ENCODE measurements around the gene DPY30. TPM values are rescaled to one million over a fixed set of nuclear protein-coding genes. Genes with fewer than 3 reads are reported as not detected.
"Not testable (repeated sequence)": the region's sequence is repeated elsewhere in the genome, so short reads cannot be mapped to it uniquely, and the experiment has no call there.

The DPY30 gene
- polyA plus RNA-seq, 2 donors: 77.2 to 115 TPM

DNA sequence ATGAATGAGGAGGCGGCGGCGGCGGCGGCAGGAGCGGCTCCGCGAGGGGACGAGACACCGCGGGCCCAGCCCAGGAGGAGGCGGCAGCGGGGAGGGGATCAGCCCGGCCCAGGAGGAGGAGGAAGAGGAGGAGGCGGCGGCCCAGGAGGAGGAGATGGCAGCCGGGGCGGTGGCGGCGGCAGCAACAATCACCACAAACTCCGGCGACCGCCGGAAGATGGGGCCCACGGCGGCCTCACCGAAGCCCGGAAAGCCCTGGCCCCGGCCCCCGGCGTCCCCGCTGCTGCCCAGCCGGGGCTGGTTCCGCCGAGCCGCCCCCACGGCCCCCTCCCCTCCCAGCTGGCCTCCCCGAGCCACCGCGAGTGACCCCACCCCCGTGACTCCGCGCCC, 29.3 kb downstream of the DPY30 start:
- H3K36me3 ChIP-seq (ENCODE audit: control insufficient read depth in 2 of 2, insufficient read depth in 2 of 2, low read length in 1 of 2); H3K27me3 ChIP-seq (ENCODE audit: control insufficient read depth in 1 of 2, insufficient read depth in 2 of 2, low read length in 2 of 2); H3K4me1 ChIP-seq (ENCODE audit: control insufficient read depth in 2 of 2, insufficient read depth in 2 of 2, low read length in 1 of 2); H3K9me3 ChIP-seq (ENCODE audit: control insufficient read depth in 2 of 2, insufficient read depth in 1 of 2, low read depth in 1 of 2, low read length in 1 of 2): not testable (repeated sequence)
- 0% methylated on average over 28 of the region's 43 CpGs; no CpG with 5 or more reads in 1 of the 2 donors for WGBS, 2 donors
- Histone ChIP-seq H3K27ac (ENCODE audit: low read depth in 2 of 2, low read length in 1 of 2) (peak overlapping the region; percentile 87 to 93), H3K4me3 (ENCODE audit: low read depth in 1 of 2, low read length in 2 of 2) (peak overlapping the region; percentile 85 to 87)

DNA sequence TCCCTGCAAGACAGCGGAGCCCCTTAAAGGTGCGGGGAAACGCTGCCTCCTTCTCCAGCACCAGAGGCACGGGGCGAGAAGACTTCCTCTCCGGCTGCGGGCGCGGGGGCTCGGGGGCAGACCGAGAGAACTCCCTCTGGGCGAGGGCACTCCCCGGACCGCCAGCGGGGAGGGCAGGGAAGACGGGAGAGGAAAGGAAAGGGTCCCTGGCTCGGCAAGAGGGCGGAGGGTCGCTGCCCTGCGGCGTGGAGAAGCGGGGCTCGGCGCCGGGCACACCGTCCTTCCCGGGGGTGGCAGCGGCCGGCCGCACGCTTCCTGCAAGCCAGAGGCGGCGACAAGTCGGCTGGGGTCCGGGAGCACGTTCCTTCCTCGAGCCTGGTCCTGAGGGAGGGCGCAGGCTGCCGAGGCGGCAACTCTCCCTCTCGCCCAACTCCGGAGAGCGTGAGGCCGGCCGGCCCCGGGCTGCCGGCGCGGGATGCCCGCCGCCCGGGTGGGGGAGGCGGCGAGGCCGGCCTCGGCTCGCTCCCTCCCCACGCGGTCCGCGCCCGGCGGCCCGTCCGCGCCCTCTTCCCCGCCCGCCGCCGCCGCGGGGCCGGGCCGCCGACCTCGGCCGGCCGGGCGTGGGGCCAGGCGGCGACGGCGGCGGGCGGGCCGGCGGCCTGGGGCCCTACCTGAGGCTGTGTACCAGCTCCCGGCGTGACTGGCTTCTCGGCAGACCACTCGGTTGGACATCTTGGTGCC, 29.9 kb downstream of the DPY30 start:
- H3K36me3 ChIP-seq (ENCODE audit: control insufficient read depth in 2 of 2, insufficient read depth in 2 of 2, low read length in 1 of 2): no peaks in the 10 kb centered on the region
- H3K9me3 ChIP-seq (ENCODE audit: control insufficient read depth in 2 of 2, insufficient read depth in 1 of 2, low read depth in 1 of 2, low read length in 1 of 2): no peaks in the 10 kb centered on the region
- H3K4me1 ChIP-seq (ENCODE audit: control insufficient read depth in 2 of 2, insufficient read depth in 2 of 2, low read length in 1 of 2): no peaks in the 10 kb centered on the region
- WGBS, 2 donors: 1% methylated on average over 71 to 91 of the region's 91 CpGs
- H3K4me3 ChIP-seq (ENCODE audit: low read depth in 1 of 2, low read length in 2 of 2): peak overlapping the region; percentile 85 to 87
- H3K27ac ChIP-seq (ENCODE audit: low read depth in 2 of 2, low read length in 1 of 2): peak overlapping the region; percentile 71 to 93
- no peaks in the 10 kb centered on the region for H3K27me3 ChIP-seq (ENCODE audit: control insufficient read depth in 1 of 2, insufficient read depth in 2 of 2, low read length in 2 of 2)

DNA sequence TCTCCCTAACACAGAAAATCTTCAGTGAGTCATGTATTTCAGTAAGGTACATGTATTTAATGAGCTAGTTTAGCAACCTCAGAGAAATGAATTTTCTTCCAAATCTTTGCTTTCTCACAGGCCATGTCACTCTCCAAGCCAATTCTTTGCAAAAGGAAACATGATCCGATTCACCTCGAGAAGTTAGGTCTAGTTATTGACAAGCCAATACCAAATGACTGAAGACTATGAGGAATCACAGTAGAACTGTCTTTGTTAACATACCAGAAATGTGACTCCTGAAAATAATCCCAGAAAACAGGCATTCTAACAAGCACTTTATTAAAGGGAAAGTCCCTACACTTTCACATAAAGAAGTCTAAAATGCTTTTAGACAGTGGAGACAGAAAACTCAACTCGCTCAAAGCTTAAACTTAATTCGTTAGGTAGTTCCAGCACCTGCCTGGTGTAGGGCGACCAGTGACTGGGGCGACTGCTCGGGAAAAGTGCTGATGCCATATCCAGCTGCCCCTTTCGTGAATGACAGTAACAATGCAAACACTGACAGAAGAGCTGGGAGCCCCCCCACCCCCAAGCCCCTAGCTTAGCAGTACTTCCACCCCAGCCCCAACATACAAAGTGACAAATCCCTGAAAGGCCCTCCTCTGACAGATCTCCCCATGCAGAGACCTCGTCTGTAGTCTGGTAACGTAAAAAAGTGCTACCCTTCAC, 30.6 kb downstream of the DPY30 start:
- Histone ChIP-seq H3K9me3 (ENCODE audit: control insufficient read depth in 2 of 2, insufficient read depth in 1 of 2, low read depth in 1 of 2, low read length in 1 of 2) (no peaks in the 10 kb centered on the region), H3K27ac (ENCODE audit: low read depth in 2 of 2, low read length in 1 of 2) (peak overlapping the region; percentile 71 to 93), H3K4me1 (ENCODE audit: control insufficient read depth in 2 of 2, insufficient read depth in 2 of 2, low read length in 1 of 2) (no peaks in the 10 kb centered on the region), H3K27me3 (ENCODE audit: control insufficient read depth in 1 of 2, insufficient read depth in 2 of 2, low read length in 2 of 2) (no peaks in the 10 kb centered on the region), H3K4me3 (ENCODE audit: low read depth in 1 of 2, low read length in 2 of 2) (peak overlapping the region; percentile 85 to 87), H3K36me3 (ENCODE audit: control insufficient read depth in 2 of 2, insufficient read depth in 2 of 2, low read length in 1 of 2) (no peaks in the 10 kb centered on the region)
- 0 to 1% methylated on average over 10 of the region's 10 CpGs for WGBS, 2 donors

DNA sequence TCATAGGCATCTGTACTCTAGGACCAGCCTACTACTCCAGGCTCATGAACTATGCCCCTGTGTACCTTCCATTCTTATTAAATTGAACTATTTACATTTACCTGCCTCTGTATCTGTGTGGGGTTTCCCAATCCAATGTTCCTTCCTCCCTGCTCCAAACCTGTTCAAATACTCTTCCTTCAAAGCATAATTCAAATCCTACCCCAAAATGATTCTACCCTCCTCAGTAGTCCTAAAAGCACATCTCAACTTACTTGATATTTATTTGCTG, 32.5 kb downstream of the DPY30 start:
- Histone ChIP-seq H3K4me3 (ENCODE audit: low read depth in 1 of 2, low read length in 2 of 2) (no peak overlapping the region), H3K27me3 (ENCODE audit: control insufficient read depth in 1 of 2, insufficient read depth in 2 of 2, low read length in 2 of 2) (no peaks in the 10 kb centered on the region), H3K27ac (ENCODE audit: low read depth in 2 of 2, low read length in 1 of 2) (no peak overlapping the region), H3K36me3 (ENCODE audit: control insufficient read depth in 2 of 2, insufficient read depth in 2 of 2, low read length in 1 of 2) (no peaks in the 10 kb centered on the region), H3K4me1 (ENCODE audit: control insufficient read depth in 2 of 2, insufficient read depth in 2 of 2, low read length in 1 of 2) (no peaks in the 10 kb centered on the region), H3K9me3 (ENCODE audit: control insufficient read depth in 2 of 2, insufficient read depth in 1 of 2, low read depth in 1 of 2, low read length in 1 of 2) (no peaks in the 10 kb centered on the region)

DNA sequence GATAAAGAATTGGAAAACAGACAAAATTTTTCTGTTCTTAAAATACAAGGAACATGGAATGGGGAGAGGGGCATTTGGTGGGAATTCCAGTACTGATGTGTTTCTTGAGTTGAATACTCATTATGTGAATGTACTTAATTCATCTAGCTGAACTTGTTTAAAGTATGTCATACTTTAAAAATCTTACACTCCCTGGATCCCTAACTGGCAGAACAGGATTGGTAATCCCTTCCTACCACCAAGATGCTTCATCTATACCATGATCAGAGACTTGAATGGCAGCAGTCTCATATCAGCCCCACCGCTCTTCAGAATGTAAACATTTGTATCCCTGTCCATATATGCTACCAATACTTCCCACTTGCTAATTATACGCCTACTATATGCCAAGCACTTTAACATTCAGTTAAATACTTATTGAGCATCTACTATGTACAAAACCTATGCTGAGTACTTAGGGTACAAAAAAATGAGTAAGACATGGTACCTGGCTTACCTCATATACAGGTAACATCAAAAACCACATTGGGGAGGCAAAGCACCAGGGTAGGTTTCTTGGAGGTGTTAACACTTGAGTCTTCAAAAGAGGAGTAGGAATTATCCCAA, 34.1 kb downstream of the DPY30 start:
- WGBS, 2 donors: 86 to 89% methylated on average over 2 of the region's 2 CpGs
- no peaks in the 10 kb centered on the region for H3K4me1 ChIP-seq (ENCODE audit: control insufficient read depth in 2 of 2, insufficient read depth in 2 of 2, low read length in 1 of 2)

DNA sequence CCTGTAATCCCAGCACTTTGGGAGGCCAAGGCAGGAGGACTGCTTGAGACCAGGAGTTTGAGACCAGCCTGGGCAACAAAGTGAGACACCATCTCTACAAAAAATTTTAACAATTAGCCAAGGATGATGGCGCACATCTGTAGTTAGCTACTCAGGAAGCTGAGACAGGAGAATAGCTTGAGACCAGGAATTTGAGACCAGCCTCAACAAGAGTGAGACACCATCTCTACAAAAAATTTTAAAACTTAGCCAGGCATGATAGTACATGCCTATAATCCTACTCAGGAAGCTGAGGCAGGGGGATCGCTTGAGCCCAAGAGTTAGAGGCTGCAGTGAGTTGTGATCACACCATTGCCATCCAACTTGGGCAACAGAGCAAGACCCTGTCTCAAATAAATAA, 35.8 kb downstream of the DPY30 start:
- H3K4me1 ChIP-seq (ENCODE audit: control insufficient read depth in 2 of 2, insufficient read depth in 2 of 2, low read length in 1 of 2): peaks cover 0 to 3% of the 10 kb centered on the region in 2 donors
- no peak overlapping the region for H3K4me3 ChIP-seq (ENCODE audit: low read depth in 1 of 2, low read length in 2 of 2)
- 66 to 69% methylated on average over 2 of the region's 2 CpGs for WGBS, 2 donors
- no peak overlapping the region for H3K27ac ChIP-seq (ENCODE audit: low read depth in 2 of 2, low read length in 1 of 2)
- no peaks in the 10 kb centered on the region for H3K27me3 ChIP-seq (ENCODE audit: control insufficient read depth in 1 of 2, insufficient read depth in 2 of 2, low read length in 2 of 2)
- H3K36me3 ChIP-seq (ENCODE audit: control insufficient read depth in 2 of 2, insufficient read depth in 2 of 2, low read length in 1 of 2): no peaks in the 10 kb centered on the region
- H3K9me3 ChIP-seq (ENCODE audit: control insufficient read depth in 2 of 2, insufficient read depth in 1 of 2, low read depth in 1 of 2, low read length in 1 of 2): no peaks in the 10 kb centered on the region

More for the DNA sequence above, 34.1 kb downstream of the DPY30 start:
- Histone ChIP-seq H3K4me3 (ENCODE audit: low read depth in 1 of 2, low read length in 2 of 2) (peak overlapping the region in 1 of 2 donors; percentile 15), H3K9me3 (ENCODE audit: control insufficient read depth in 2 of 2, insufficient read depth in 1 of 2, low read depth in 1 of 2, low read length in 1 of 2) (no peaks in the 10 kb centered on the region), H3K36me3 (ENCODE audit: control insufficient read depth in 2 of 2, insufficient read depth in 2 of 2, low read length in 1 of 2) (no peaks in the 10 kb centered on the region), H3K27ac (ENCODE audit: low read depth in 2 of 2, low read length in 1 of 2) (peak overlapping the region in 1 of 2 donors; percentile 76), H3K27me3 (ENCODE audit: control insufficient read depth in 1 of 2, insufficient read depth in 2 of 2, low read length in 2 of 2) (no peaks in the 10 kb centered on the region)

DNA sequence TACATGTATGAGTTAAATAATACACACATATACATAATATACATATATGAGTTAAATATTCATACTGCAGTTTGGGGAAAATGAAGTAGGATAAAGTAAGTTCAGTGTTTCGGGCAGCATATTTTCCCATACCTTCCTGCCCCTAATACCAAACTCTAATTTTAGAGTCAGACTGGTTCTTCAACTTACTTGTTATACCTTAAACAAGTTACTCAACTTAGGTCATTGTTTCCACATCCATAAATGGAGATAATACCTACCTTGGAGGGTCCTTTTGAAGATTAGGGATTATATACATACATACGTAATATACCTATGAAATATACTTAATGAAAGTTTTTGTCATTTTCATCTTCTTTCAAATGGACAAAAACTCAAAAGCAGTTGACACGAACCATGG, 37.2 kb downstream of the DPY30 start:
- Histone ChIP-seq H3K27me3 (ENCODE audit: control insufficient read depth in 1 of 2, insufficient read depth in 2 of 2, low read length in 2 of 2) (no peaks in the 10 kb centered on the region), H3K4me1 (ENCODE audit: control insufficient read depth in 2 of 2, insufficient read depth in 2 of 2, low read length in 1 of 2) (peaks cover 0 to 3% of the 10 kb centered on the region in 2 donors)
- WGBS, 2 donors: 75 to 77% methylated on average over 3 of the region's 3 CpGs

DNA sequence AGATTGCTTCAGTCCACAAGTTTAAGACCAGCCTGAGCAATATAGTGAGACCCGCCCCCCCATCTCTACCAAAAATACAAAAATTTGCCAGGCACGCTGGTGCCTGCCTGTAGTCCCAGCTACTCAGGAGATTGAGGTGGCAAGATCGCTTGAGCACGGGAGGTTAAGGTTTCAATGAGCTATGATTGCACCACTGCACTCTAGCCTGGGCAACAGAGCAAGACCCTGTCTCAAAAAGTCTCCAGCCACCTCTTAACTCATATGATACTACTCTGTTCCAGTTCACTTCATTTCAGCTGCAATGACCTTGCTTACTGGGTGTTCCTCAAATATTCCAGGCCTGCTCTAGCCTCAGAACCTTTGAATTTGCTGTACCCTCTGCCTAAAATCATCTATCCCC, 40.2 kb downstream of the DPY30 start:
- Histone ChIP-seq H3K4me1 (ENCODE audit: control insufficient read depth in 2 of 2, insufficient read depth in 2 of 2, low read length in 1 of 2) (peaks cover 0 to 3% of the 10 kb centered on the region in 2 donors), H3K27ac (ENCODE audit: low read depth in 2 of 2, low read length in 1 of 2) (no peak overlapping the region), H3K9me3 (ENCODE audit: control insufficient read depth in 2 of 2, insufficient read depth in 1 of 2, low read depth in 1 of 2, low read length in 1 of 2) (no peaks in the 10 kb centered on the region), H3K36me3 (ENCODE audit: control insufficient read depth in 2 of 2, insufficient read depth in 2 of 2, low read length in 1 of 2) (no peaks in the 10 kb centered on the region), H3K4me3 (ENCODE audit: low read depth in 1 of 2, low read length in 2 of 2) (no peak overlapping the region), H3K27me3 (ENCODE audit: control insufficient read depth in 1 of 2, insufficient read depth in 2 of 2, low read length in 2 of 2) (no peaks in the 10 kb centered on the region)
- 97 to 98% methylated on average over 4 of the region's 4 CpGs for WGBS, 2 donors

More for the DNA sequence above, 37.2 kb downstream of the DPY30 start:
- Histone ChIP-seq H3K4me3 (ENCODE audit: low read depth in 1 of 2, low read length in 2 of 2) (no peak overlapping the region), H3K9me3 (ENCODE audit: control insufficient read depth in 2 of 2, insufficient read depth in 1 of 2, low read depth in 1 of 2, low read length in 1 of 2) (no peaks in the 10 kb centered on the region), H3K27ac (ENCODE audit: low read depth in 2 of 2, low read length in 1 of 2) (no peak overlapping the region), H3K36me3 (ENCODE audit: control insufficient read depth in 2 of 2, insufficient read depth in 2 of 2, low read length in 1 of 2) (no peaks in the 10 kb centered on the region)

DNA sequence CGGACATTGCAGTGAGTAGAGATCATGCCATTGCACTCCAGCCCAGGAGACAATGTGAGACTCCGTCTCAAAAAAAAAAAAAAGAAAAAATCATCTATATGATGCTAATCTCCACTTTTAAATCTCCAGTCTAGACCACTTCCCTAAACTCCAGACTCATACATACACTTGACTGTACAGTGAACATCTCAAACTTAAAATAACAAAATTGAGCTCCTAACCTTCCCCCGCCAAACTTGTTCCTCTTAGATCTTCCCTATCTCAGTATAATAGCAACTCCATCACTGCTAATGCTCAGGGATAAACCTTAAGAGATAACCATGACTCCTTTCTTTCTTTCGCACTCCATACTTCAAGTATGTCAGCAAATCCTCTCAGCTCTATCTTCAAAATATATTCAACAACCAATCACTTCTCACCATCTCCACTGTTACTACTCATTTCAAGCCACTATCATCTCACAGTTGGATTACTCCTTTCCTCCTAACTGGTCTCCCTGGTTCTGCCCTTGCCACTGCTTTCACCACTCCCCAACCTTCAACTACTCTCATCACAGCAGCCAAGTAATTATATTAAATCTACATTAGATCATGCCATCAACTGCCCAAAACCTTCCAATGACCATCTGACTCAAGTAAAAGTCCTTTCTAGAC, 40.7 kb downstream of the DPY30 start:
- WGBS, 2 donors: 90 to 93% methylated on average over 4 of the region's 4 CpGs
- Histone ChIP-seq H3K4me1 (ENCODE audit: control insufficient read depth in 2 of 2, insufficient read depth in 2 of 2, low read length in 1 of 2) (peaks cover 0 to 3% of the 10 kb centered on the region in 2 donors), H3K9me3 (ENCODE audit: control insufficient read depth in 2 of 2, insufficient read depth in 1 of 2, low read depth in 1 of 2, low read length in 1 of 2) (no peaks in the 10 kb centered on the region), H3K27ac (ENCODE audit: low read depth in 2 of 2, low read length in 1 of 2) (no peak overlapping the region), H3K27me3 (ENCODE audit: control insufficient read depth in 1 of 2, insufficient read depth in 2 of 2, low read length in 2 of 2) (no peaks in the 10 kb centered on the region), H3K36me3 (ENCODE audit: control insufficient read depth in 2 of 2, insufficient read depth in 2 of 2, low read length in 1 of 2) (no peaks in the 10 kb centered on the region), H3K4me3 (ENCODE audit: low read depth in 1 of 2, low read length in 2 of 2) (no peak overlapping the region)
